GM19324 (cell line): ENCODE data around the gene TMEM35A.
A peak's percentile ranks its signal among the peaks of the same experiment; 100 is the strongest.
"Not testable (repeated sequence)": the region's sequence is repeated elsewhere in the genome, so short reads cannot be mapped to it uniquely, and the experiment has no call there.

ENCODE experiments used
- ATAC-seq: cut with Tn5 transposase; IDR thresholded peaks from one replicate; pipeline ENCODE4 v1.9.1; 2021; ENCODE audit warnings: mild to moderate bottlenecking, moderate library complexity; ENCODE audit not compliant: unreplicated experiment, low FRiP score

The TMEM35A gene, protein sequence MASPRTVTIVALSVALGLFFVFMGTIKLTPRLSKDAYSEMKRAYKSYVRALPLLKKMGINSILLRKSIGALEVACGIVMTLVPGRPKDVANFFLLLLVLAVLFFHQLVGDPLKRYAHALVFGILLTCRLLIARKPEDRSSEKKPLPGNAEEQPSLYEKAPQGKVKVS

DNA sequence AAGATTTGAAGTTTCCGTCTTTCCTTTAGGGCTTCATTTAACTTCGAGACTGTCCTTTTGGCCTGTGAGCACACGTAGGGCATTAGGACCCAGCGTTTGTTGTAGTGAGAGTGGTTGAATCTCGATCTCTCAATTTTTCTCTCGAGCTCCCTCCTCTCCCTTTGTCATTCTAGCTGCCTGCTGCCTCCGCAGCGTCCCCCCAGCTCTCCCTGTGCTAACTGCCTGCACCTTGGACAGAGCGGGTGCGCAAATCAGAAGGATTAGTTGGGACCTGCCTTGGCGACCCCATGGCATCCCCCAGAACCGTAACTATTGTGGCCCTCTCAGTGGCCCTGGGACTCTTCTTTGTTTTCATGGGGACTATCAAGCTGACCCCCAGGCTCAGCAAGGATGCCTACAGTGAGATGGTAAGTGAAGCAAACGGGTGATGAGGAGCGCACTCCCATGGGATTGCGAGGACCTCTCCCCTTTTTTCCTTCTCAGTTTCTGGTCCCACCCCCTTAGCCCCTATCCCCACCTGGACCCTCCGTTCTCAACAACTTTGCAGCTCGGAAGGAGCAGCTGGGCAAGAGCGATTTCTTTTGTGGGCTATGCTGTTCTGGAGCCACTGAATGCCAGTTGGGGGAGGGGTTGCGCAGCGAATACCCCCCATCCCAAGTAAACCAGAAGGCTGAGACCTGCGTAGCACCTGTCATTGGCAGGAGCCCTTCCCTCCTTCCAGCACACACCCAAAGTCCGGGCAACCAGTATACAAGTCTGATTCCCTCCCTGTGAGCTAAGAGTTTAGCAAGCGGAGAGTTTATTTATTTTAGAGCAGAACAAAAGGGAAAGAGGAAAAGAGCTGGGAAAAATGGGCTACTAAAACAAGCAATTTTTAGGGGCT is at the start of gene TMEM35A:
TSS of gene TMEM35A (plus strand) at position 164 of the 883 bp plus-strand sequence. CDS start at position 288, 124 bp downstream.
- no peak for ATAC-seq

DNA sequence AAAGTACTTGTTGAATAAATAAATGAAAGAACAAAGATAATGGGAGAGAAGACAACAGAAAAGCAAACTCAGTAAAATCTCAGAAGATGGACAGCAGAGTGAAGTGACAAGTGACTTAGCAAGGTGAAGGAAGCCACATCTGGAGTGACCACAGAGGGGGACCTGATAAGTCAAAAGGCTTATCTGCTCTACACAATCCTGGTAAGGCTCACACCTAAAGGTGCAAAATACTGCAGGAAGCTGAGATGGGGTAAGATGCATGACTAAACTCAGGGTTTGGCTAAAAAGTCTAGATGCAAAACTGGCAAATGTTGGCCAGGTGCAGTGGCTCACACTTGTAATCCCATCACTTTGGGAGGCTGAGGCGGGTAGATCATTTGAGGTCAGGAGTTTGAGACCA is 49.0 kb upstream of the TMEM35A start:
- no peak for ATAC-seq

DNA sequence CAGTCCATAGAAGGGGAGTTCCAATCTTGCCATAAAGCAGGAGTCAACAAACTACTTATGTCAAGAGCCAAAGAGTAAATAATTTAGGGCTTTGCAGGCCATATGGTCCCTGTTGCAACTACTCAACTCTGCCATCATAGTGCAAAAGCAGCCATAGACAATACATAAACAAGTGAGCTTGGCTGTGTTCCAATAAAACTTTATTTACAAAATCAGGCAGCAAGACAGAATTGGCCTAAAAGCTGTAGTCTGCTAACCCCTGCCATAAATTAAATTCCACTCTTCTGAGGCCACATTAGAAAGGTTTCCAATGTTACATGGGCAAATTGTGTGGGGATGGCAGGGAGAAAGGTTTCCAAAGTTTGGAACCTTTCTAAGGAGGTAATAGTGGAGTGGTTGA is 41.4 kb upstream of the TMEM35A start:
- ATAC-seq = no peak

DNA sequence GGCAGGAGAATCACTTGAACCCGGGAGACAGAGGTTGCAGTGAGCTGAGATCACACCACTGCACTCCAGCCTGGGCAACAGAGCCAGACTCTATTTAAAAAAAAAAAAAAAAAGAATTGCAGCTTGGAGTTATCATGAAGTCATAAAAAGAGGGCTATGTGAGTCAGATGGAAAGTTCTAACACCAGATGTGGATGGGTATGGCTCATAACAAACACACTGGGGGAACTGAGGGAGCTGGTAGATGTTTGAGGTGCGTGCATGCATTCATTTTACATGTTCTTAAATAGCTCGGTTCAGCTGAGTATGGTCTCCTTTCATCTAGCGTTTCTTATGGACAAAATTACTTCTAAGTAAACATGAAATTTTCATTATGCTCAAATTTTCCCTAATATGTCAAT is 38.5 kb upstream of the TMEM35A start:
- ATAC-seq = no peak

DNA sequence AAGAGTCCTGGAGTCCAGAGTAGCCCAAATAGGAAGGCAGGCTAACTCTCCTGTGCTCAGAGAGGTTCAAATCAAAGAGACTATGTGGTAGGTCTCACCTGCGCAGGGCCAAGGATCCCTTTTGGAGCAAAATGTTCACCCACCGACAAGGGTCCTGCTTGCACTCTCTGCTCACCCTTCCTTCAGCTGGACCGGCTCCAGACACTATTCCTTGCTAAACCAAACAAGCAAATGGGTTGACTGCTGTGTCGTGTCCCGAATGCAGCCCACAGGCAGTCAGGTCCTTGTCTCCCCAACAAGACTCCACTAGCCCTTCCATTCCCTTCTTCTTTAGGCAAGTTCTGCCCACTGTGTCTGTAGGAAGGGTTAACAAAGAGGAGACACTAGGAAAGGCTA is 27.5 kb upstream of the TMEM35A start:
- peak; percentile 15 for ATAC-seq

DNA sequence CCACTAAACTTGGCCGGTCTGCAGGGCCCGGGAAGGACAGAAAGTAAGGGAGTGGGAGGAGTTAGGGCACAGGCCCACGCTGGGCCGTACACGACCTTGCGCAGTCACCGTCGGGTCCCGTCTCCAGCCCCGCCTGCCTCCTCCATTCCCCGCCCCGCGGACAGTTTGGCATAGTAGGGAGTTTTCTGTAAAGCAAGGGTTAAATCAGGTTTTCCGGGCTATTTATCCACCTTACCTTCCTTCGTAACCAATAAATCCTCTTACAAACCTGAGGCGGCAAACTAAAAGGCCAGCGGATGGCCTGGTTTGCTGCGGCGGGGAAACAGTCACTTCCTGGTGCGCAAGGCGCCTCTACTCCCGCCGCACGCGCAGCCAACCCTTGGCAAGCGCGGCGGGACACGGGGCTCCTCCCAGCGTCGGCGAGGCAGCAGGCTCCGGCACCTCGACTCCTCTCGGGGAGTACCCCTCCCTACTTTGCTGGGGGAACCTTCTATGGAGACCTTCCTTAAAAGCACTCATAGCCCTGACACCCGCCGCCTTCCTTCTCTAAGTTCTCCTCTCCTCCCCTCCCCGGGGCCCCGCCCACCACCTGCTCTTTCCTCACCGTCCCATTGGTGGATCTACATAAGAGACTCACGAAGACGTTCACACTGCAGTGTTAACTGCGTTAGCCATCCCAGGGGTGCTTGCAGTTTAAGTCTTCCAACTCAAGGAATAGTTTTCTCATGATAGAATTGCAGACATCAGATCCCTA is 27.0 kb upstream of the TMEM35A start, which contains the start of gene TRMT2B:
TSS of gene TRMT2B (minus strand) at position 563 of the 754 bp plus-strand sequence. CDS start 9,822 bp downstream, outside the sequence.
- peak; percentile 95 for ATAC-seq

DNA sequence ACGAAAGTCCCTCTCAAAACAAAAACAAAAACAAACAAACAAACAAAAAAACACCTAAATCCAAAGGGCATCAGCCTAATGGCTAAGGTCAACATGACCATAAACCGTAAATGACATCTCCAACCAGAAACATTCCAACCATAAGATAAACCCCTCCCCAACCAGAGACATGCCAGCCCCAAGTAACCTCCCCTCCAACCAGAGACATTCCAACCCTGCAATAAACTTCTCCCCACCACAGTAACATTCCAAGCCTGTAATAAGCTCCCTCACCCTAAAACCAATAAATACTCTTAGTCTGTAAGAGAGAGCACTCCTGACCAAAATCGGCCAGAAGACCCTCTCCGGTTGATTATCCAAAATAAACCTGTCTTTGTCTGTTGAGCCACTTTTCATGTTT is 22.1 kb upstream of the TMEM35A start:
- not testable (repeated sequence) for ATAC-seq

DNA sequence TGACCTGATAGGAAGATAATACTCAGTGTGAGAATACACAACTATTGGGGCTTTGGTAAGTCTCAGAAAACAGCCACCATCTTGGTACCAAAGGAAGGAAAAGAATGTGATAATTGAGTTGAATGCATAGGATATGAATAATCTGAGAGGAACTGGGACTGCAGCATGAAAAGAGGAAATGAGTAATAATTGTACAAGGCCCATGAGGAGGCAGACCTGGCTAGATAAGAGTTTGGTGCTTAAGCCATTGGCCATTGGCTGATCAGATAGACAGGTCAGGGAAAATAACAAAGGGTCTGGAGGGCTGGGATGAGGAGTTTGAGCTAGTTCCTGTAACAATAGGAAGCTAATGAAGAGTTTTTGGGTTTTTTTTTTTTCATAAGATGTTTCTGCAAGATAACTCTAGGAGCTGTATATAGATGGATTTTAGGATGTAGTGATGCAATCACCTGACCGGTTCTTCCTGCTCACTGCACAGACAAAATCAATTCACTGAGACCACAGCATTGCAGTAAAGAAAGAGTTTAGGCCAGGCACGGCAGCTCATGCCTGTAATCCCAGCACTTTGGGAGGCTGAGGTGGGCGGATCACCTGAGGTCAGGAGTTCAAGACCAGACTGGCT is 21.5 kb upstream of the TMEM35A start:
- no peak for ATAC-seq

DNA sequence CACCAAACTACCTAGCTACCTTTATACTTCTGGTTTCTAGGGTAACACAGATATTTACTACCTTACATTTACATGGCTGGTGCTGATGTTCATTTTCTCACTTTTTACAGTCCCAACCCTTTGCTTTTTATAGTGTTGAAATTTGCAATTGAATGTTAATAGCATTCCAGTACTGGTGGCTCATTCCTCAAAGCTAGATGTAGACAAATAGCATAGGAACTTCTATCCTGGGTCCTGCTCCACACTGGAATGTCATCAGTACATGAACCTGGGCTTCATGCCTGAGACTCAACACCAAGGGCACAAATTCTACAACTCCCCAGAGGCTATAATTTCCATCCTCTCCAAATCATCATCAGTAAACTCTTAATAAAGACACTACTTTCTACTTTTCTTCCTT is 16.5 kb upstream of the TMEM35A start:
- ATAC-seq = no peak

DNA sequence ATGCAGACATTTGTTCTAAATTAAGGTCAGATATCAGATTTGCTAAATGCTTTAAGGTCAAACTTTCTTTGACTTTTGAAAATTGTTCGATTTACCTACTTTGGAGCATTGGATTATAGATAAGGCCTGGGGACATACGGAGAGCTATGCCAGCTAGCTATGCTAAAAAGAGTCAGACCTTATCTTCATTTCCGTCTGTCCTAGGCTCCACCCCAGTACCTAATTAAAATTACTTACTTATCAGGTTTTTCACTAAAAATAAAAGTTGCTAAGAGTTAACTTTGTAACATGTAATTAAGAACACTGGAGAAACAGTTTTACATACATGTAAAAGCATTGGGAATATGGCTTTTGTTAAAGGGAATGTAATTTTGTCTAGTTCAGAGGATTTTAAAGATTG is 7.1 kb upstream of the TMEM35A start:
- ATAC-seq = no peak

DNA sequence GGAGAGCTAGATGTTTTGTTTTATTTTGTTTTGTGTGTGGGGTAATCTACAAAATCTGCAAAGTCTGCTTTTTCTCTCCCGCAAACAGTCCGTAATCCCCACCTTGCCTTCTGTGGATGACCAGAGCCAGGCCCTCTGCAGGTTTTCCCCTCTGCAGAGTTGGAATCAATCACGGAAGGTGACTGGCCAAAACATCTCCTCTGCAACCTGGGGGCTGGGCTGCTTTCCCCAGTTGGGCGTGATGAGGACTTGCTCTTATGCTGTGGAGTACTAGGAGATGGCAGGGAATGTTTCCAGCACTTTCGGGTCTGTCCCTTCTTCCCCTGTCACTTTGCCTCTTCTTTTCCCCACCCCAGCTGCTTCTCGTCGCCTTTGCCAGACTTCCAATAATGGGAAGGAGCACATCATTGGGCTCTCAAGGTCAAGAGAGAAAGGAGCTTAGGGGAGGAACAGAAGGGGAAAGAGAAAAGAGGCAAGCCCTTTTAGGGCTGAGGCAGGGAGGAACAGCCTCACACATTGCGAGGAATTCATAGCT is 1.1 kb downstream of the TMEM35A start:
- ATAC-seq = no peak

DNA sequence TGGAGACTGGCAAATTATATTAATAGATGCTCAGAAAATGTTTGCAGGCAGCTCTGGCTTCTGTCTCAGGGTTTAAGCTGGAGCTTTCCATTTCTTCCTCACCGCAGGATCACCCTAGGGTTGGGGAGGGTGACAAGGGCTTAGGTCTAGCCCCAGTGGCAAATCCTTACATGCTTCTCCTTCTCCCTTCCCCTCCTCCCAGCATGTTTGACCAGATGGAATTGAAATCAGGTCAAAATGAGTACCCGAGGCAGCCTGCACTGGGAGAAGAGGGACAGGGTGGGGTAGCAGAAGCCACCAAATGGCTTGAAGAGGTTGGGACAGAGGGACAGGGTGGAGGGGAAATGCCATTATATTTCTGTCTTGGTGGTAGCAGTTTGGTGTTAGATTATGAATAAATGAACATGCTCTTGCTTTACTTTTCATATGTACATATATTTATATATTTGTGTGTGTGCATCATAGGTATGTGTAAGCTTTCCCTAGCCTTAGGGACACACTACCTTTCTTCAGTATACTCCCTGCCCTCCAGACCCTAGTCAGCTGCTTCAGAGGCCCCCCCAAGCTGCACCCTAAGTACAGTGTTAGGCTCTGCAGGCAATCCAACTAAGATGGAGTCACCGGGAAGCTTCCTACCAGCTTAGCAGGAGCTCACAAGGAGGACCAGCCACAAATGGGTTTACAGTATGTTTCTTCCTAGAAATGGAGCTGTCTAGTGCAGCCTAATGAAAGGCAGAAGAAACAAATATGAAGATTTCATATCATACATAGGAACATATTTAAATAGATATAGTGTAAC is 1.8 kb downstream of the TMEM35A start:
- ATAC-seq = no peak

DNA sequence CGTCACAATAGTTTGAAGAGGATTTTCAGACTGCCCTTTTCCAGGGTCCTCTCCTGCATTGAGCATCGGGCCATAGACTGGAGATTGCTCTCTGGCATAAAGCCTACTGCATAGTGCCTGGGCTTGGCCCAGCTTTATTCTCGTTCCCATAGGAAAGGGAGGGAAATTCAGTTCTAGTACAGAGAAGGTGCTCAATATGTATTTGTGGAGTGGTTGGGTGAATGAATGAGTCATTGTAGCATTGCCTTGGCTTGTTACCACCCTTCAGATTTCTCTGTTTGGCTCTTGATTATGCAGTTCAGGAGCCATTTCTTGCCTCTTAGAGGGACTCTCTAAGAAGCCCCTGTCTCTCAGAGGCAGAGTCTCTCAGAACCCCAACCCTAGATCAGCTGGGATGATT is 2.6 kb downstream of the TMEM35A start:
- no peak for ATAC-seq

DNA sequence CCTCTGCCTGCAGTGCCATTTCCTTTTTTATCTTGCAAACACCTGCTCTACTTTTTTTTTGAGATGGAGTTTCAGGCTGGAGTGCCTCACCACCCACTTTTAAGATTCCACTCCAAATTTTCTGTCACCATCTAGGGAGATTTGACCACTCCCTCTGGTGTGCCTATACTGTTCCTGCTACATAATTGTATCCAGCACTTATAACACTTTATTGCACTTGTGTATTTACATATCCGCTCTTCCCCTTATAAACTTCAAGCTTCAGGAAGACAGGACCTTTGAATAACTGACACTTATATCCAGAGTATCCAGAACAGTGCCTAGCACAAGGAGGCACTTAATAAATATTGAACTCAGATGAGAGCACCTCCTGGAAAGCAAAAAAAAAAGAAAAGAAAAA is 13.1 kb downstream of the TMEM35A start:
- ATAC-seq = no peak

DNA sequence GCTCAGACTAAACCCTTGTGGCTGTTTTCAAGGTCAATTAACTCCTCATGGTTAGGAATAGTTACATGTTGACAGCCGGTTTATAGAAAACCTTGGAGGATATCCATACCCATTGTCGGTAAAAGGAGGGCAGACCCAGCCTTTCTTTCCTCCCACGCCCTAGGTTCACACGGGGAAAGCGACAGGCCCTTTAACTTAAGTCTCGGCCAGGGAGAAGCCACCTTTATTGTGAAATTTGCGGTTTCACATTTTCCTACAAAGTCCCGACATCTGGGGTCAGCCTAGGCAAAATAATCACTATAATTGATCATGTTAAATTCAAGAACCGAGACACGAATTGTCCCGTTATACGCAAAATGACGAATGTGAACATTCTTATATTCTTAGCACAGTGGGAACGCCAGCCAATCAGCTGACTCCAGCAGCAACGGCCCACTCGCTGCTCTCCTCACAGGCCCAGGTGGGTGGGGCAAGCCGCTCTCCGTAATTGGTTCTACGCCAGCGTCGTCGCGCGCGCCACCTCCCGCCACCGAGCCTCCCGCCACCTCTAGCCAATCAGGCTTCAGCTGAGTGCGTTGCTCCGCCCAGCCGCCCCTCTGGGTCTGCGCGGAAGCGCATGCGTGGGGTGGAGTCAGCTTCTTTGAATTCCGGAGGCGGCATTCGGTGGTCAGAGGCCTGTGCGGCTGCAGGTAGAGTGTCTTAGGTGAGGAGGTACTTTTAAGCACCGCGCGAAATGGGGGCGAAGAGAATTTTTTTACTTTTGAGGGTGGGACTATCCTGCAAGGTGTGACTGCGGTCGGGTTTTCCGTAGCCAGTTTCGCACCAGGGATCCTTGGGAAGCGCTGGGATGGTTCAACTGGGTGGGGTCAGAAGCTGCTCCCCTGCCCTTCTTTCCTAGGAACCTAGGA is 19.1 kb downstream of the TMEM35A start, which contains the start of gene CENPI:
TSS of gene CENPI (plus strand) at position 659 of the 908 bp plus-strand sequence. CDS start 2,867 bp downstream, outside the sequence.
- ATAC-seq = peak; percentile 100

DNA sequence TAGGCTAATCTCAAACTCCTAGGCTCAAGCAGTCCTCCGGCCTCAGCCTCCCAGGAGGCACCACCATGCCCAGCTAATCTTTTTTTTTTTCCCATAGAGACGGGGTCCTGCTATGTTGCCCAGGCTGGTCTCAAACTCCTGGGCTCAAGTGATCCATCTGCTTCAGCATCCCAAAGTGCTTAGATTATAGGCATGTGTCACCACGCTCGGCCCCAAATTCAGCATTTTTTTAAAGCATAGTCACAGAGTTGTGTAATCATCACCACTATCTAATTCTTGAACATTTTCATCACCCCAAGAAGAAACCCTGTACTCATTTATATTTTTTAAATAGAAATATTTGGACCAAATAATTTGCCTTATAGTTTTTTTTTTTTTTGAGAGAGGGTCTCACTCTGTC is 29.6 kb downstream of the TMEM35A start:
- ATAC-seq = no peak

DNA sequence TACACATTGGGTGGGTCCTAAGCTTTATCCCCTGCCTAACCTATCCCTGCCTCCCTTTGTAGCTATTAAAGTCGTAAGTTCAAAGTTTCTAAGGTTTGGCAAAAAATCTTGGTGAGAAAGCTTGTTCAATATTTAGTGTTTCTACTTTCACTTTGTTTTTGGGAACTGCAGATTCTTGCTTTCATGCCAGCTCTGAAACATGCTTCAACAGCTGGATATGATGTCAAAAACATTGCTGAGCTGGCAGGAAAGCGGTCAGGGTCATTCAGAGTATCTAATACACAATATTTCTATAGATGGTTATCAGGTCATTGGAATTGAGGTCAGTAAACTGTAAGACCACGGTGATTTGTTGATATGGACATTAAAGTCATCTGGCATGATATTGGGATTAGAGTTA is 39.0 kb downstream of the TMEM35A start:
- ATAC-seq = no peak

DNA sequence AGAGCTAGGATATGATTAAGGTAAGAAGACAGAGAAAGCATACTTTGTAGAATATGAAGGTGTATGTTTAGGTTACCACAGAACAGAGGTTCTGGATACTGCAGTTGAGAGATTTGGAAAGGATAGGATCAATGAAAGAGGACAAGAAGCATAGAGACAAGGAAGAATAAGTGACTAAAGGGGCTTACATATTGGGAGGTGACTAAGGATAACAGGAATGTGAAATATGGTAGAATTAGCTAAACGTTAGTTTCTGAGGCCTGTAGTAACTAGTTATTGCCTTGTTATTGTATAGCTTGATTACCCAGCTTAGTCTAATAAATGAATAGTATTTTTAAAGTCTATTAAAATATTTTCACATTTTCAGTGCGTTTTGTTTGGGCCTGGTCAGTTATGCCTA is 57.6 kb downstream of the TMEM35A start:
- ATAC-seq = no peak
